ENCODE measurements around the gene VSIG1.

DNA sequence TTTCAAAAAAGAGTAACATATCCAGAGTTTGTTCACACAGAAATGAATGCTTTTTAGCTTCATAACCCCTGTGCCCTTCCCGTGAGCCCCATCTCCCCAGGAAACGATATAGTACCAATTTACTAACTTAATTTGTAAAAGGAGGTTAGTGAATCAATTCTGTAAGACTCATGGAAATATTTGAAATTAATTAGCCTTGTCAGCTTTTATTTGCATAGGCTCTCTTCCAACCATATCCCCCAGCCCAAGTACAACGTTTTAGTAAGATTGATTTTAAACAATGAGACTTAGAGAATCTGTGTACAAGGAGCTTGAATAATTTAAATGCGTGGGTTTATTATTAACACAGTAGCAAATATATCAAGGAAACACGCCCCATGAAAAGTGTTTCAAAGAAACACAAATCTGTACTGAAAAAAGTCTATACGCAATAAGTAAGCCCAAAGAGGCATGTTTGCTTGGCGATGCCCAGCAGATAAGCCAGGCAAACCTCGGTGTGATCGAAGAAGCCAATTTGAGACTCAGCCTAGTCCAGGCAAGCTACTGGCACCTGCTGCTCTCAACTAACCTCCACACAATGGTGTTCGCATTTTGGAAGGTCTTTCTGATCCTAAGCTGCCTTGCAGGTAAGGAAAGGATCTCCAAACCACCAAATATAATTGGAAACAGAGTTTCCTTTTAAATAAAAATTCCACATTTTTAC lies at the start of gene VSIG1:
- TF ChIP-seq CTCF (IDR thresholded peaks at IDR 0.05; ENCODE audit: poor library complexity) (no peak), EZH2 (IDR thresholded peaks at IDR 0.05; ENCODE audit: borderline replicate concordance) (no peak)
